Body of pancreas (tissue), 4 donors: ENCODE data around the gene ENTHD1.

Source experiments
- CTCF ChIP-seq, 7 experiments: fragments of 450-650 bp in 4 of 7; fragments of 200-600 bp in 3 of 7; sonication (generic) in 3 of 7; IDR thresholded peaks; one replicate each; pipeline ENCODE4 v1.5.1; 2016 to 2019; ENCODE audit warnings: antibody characterized with exemption in 7 of 7
- POLR2A ChIP-seq, 3 donors: fragments of 450-650 bp; IDR thresholded peaks; one replicate each; pipeline ENCODE4 v1.6.1; 2016; ENCODE audit warnings: antibody characterized with exemption in 3 of 3, mild to moderate bottlenecking in 2 of 3

GRCh38 chr22:39898997-39899396 is 5.4 kb upstream of the ENTHD1 start:
- no peak for TF ChIP-seq CTCF (IDR thresholded peaks at IDR 0.05)
- TF ChIP-seq POLR2A (IDR thresholded peaks at IDR 0.05): no peak
